ENCODE data around the gene EFCAB6. TPM values are rescaled to one million over a fixed set of nuclear protein-coding genes. Genes with fewer than 3 reads are reported as not detected.

Gene EFCAB6
- total RNA-seq, 1 experiment from 2014 or later, result 2.9 TPM

Other genes starting within 250 kb of the EFCAB6 start
- not detected in 2 replicates for gene SULT4A1, start 50.2 kb upstream of the EFCAB6 start, total RNA-seq (2014; rRNA removed; shearing (Covaris generic); ENCODE audit: low replicate concordance)
- gene PNPLA5, start 79.7 kb upstream of the EFCAB6 start, total RNA-seq (2014; rRNA removed; shearing (Covaris generic); ENCODE audit: low replicate concordance), result not detected in 2 replicates
- 4.1 and 6.7 TPM in 2 replicates for gene PNPLA3, start 111.5 kb upstream of the EFCAB6 start, total RNA-seq (2014; rRNA removed; shearing (Covaris generic); ENCODE audit: low replicate concordance)
- 65.1 and 90.4 TPM in 2 replicates for gene SAMM50, start 143.1 kb upstream of the EFCAB6 start, total RNA-seq (2014; rRNA removed; shearing (Covaris generic); ENCODE audit: low replicate concordance)
- 31.0 and 88.1 TPM in 2 replicates for gene PARVB, start 212.0 kb upstream of the EFCAB6 start, total RNA-seq (2014; rRNA removed; shearing (Covaris generic); ENCODE audit: low replicate concordance)